Lower leg skin (tissue), 4 donors: Measurements from ENCODE around the gene TMEM95. TPM values are rescaled to one million over a fixed set of nuclear protein-coding genes. Genes with fewer than 3 reads are reported as not detected.
A peak's percentile ranks its signal among the peaks of the same experiment; 100 is the strongest.

Experiments
- DNase-seq, 2 donors: peaks; one replicate each; pipeline ENCODE4 v3.0.0-alpha.2; 2019; ENCODE audit warnings: low spot score in 2 of 2
- H3K4me3 ChIP-seq: fragments of 200-600 bp; sonication (generic); 2 replicates; pipeline ENCODE4 v1.5.1; 2017; ENCODE audit warnings: mild to moderate bottlenecking, low read depth; ENCODE audit not compliant: poor library complexity, severe bottlenecking
- POLR2A ChIP-seq, 2 donors: fragments of 450-650 bp; IDR thresholded peaks; one replicate each; pipeline ENCODE4 v1.6.1; 2016 to 2017; ENCODE audit warnings: antibody characterized with exemption in 2 of 2, mild to moderate bottlenecking in 1 of 2, moderate library complexity in 1 of 2
- WGBS, 2 donors: methylation state at CpG; one replicate each; pipeline ENCODE4 v1.1.5; 2018; 5-methylcytosine and 5-hydroxymethylcytosine counted together
- intact Hi-C: fragments of 100-400 bp; cut with DNase I; formaldehyde crosslinking; loops from one replicate; pipeline ENCODE4 v1.15.0; 2023; ENCODE audit warnings: low total_unique reads
- total RNA-seq, 4 donors: library from RNA; depleted of rRNA; stranded (reverse); fragments of >200 nt; gene quantifications; one replicate each; pipeline ENCODE4 v1.1.0, GENCODE V29; 2016
- TF ChIP-seq, protein P1 (sequence below), 3 donors: fragments of 450-650 bp; IDR thresholded peaks; one replicate each; pipeline ENCODE4 v1.5.1; 2016; ENCODE audit warnings: antibody characterized with exemption in 3 of 3, mild to moderate bottlenecking in 3 of 3, moderate library complexity in 2 of 3

The TMEM95 gene, protein sequence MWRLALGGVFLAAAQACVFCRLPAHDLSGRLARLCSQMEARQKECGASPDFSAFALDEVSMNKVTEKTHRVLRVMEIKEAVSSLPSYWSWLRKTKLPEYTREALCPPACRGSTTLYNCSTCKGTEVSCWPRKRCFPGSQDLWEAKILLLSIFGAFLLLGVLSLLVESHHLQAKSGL
- total RNA-seq = not detected

DNA sequence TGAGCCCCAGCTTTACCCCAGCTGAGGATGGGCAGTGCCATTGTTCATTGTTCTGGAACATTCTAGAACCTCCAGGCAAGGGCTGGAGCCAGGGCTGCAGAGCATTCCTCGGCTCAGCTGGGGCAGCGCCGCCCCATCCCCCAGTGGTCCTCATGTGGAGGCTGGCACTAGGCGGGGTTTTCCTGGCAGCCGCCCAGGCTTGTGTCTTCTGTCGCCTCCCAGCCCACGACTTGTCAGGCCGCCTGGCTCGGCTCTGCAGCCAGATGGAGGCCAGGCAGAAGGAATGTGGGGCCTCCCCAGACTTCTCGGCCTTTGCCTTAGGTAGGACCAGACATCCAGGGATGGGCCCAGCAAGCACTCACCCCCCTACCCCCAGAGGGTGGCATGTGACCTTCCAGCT, at the start of gene TMEM95:
TSS of gene TMEM95 (plus strand) at position 104 of the 400 bp plus-strand sequence. CDS start at position 153, 49 bp downstream.
- 39 to 48% methylated on average over 10 of the region's 10 CpGs for WGBS, 2 donors
- H3K4me3 ChIP-seq = no peak within 1 kb of the TSS
- TF ChIP-seq, protein P1, sequence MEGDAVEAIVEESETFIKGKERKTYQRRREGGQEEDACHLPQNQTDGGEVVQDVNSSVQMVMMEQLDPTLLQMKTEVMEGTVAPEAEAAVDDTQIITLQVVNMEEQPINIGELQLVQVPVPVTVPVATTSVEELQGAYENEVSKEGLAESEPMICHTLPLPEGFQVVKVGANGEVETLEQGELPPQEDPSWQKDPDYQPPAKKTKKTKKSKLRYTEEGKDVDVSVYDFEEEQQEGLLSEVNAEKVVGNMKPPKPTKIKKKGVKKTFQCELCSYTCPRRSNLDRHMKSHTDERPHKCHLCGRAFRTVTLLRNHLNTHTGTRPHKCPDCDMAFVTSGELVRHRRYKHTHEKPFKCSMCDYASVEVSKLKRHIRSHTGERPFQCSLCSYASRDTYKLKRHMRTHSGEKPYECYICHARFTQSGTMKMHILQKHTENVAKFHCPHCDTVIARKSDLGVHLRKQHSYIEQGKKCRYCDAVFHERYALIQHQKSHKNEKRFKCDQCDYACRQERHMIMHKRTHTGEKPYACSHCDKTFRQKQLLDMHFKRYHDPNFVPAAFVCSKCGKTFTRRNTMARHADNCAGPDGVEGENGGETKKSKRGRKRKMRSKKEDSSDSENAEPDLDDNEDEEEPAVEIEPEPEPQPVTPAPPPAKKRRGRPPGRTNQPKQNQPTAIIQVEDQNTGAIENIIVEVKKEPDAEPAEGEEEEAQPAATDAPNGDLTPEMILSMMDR (IDR thresholded peaks at IDR 0.05) = no peak
- no peak for TF ChIP-seq POLR2A (IDR thresholded peaks at IDR 0.05)
- intact Hi-C loops = loop anchor here (10.0 kb wide), 1 partner anchor 200 kb away; the partner anchor contains the start of gene TNFSF13
- DNase-seq = peak; percentile 43 to 90

DNA sequence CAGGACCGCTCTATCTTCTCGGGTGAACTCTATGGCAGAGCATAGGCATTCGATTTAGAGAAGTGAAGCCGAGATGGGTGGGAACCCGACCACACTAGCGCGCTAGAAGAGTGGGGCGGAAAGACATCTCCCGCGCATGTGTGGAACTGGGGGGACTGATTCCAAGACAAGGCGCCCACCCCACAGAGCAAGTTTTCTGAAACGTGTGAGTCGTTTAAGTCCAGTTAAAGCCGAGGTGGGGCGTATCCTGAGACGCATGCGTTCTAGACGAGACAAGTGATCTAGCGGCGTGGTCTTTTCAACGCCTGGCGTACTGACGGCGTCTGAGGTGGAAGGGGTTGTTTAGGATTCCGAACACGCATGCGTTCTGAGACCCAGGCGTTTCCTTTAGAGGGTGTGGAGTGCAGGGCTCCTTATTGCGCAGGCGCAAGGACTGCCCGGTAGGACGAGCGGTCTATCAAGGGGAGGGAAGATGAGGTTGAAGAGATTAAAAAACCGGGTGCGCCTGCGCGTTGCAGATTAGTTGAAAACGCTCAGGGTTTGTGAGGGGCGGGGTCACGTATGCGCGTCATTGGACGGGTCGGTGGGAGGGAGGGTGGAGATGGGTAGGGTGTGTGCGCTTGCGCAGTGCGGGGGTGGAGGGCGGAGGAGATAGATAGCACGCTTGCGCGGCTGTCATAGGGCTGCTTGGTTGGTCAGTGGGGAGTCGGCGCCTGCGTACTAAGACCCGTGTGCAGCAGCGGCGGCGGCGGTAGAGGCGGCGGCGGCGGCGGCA, 47.9 kb upstream of the TMEM95 start, which contains the start of gene EIF5A:
TSS of gene EIF5A (plus strand) at position 718 of the 775 bp plus-strand sequence. CDS start 2,008 bp downstream, outside the sequence.
- intact Hi-C loops = no loop called here
- TF ChIP-seq POLR2A (IDR thresholded peaks at IDR 0.05) = no peak
- TF ChIP-seq, protein P1 (IDR thresholded peaks at IDR 0.05) = no peak
- WGBS, 2 donors = 0% methylated on average over 55 to 64 of the region's 64 CpGs
- peak; percentile 100 for DNase-seq
- peak within 1 kb of the TSS; percentile 85 for H3K4me3 ChIP-seq

DNA sequence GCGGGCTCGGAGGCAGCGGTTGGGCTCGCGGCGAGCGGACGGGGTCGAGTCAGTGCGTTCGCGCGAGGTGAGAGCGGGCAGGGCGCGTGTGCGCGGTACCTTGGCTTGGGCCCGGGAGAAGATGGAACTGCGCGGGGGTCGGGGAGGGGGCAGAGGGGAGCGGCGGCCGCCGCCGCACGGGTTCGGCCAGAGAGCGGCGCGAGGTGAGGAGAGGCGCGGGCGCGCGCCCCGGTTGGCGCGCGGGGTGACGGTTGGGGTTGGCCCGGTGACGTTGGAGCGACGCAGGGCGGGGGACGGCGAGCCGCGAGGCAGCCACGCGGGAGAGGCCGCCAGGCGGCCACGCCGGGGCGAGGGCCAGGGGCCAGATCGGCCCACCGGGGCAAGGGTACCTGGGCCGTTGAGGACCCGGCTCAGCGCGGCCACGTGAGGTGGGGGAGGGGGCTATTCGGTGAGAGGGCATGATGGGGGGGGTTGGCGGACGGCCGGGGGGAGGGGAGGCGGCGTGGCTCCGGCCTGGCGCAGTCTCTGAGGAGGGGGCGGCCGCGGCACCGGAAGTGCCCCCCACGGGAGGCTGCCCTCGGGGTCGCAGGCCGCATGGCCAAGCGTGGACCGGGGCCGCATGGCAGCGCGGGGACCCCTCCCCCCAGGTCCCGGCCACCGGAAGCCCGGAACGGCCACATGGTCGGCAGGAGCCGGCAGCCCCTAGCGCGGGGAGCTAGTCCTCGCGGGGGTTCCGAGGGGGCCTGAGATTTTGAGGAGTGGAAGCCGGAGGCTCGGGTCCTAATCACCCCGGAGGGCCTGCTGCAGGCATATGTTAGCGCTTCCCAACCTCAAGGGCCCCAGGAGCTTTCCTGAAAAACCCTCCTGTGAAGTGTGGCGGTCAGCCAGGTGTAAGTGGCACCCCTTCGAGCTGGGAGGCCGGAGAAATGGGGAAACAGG, 47.0 kb upstream of the TMEM95 start:
- TF ChIP-seq, protein P1 (IDR thresholded peaks at IDR 0.05) = no peak
- peak in 1 of 2 donors; percentile 41 for TF ChIP-seq POLR2A (IDR thresholded peaks at IDR 0.05)
- intact Hi-C loops = no loop called here
- 0 to 1% methylated on average over 57 to 72 of the region's 104 CpGs for WGBS, 2 donors
- peak in 1 of 2 donors; percentile 48 for DNase-seq
- peak overlapping the region; percentile 85 for H3K4me3 ChIP-seq

DNA sequence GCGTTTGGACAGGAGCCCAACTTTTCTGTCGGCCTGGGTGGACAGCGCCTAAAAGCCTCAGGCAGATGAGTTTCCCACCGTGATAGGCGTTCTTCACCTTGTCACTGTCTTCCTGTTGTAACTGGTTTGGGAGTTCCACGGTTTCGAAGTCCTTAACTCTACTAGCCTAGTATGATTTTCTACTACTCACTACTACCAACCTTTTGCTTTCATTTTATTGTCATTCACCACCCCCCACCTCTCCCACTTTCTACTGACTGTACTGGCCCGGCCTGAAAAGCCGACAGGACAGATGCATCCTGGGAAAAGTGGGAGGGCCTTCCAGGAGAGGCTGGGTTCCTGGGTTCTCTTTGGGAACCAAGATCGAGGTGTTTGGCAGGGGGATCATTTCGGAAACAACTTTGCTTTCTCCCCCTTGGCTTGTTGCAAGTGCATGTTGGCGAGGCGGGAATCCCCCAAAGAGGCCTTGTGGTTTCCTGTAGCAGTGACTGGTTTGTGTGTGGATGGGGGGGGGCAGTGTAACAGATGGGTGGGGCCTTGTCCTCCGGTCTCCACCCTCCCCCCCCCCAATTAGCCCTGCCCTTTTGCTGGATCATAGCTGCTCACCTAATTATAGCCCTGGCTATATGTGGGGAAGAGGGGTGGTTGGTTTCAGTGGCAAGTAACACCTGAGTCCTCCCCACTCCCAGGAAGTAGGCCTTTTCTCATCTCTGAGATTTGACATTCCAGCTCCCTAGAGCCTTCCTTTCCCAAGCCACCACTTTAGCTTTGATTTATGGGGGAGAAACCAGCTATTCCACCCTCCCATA, 46.1 kb upstream of the TMEM95 start:
- peak; percentile 88 to 96 for DNase-seq
- intact Hi-C loops = no loop called here
- TF ChIP-seq, protein P1 (IDR thresholded peaks at IDR 0.05) = no peak
- no peak for TF ChIP-seq POLR2A (IDR thresholded peaks at IDR 0.05)
- 0 to 1% methylated on average over 14 of the region's 14 CpGs for WGBS, 2 donors
- H3K4me3 ChIP-seq = peak overlapping the region; percentile 85

DNA sequence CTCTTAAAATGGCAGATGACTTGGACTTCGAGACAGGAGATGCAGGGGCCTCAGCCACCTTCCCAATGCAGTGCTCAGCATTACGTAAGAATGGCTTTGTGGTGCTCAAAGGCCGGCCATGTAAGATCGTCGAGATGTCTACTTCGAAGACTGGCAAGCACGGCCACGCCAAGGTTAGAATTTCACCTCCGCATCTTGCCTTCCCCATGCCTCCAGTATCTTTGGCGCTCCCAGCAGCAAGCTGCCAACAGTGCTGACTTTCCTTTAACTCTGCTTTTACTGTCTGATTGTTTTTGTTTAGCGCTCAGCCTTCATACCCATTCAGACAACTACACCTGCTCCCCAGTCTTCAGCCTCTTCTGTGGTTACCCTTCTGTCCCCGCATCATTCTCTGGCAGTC, 45.3 kb upstream of the TMEM95 start:
- DNase-seq = no peak
- WGBS, 2 donors = 81 to 86% methylated on average over 12 of the region's 12 CpGs
- TF ChIP-seq, protein P1 (IDR thresholded peaks at IDR 0.05) = no peak
- intact Hi-C loops = no loop called here
- H3K4me3 ChIP-seq = no peak overlapping the region
